HCT116 (cell line): ENCODE data around the gene ZNF318.

Experiments
- EZH2 ChIP-seq: fragments of 200-600 bp; sonication (generic); IDR thresholded peaks from 2 replicates; pipeline ENCODE4 v1.6.1; 2017; ENCODE audit warnings: antibody characterized with exemption, mixed run types
- JUND ChIP-seq: IDR thresholded peaks from 2 replicates; pipeline ENCODE4 v1.6.1; 2012
- POLR2A ChIP-seq: IDR thresholded peaks from 2 replicates; pipeline ENCODE4 v1.7.0; 2011; ENCODE audit warnings: borderline replicate concordance; ENCODE audit not compliant: insufficient read depth, insufficient read length; ENCODE audit errors: extremely low read depth
- POLR2AphosphoS5 ChIP-seq: IDR thresholded peaks from 2 replicates; pipeline ENCODE4 v1.6.1; 2011; ENCODE audit warnings: mild to moderate bottlenecking, low read depth, low read length, moderate library complexity
- RAD21 ChIP-seq: IDR thresholded peaks from 2 replicates; pipeline ENCODE4 v1.6.1; 2012; ENCODE audit warnings: low read depth, mild to moderate bottlenecking
- SIN3A ChIP-seq: IDR thresholded peaks from 2 replicates; pipeline ENCODE4 v1.6.1; 2012; ENCODE audit warnings: low read depth
- SRF ChIP-seq: IDR thresholded peaks from 2 replicates; pipeline ENCODE4 v1.6.1; 2012; ENCODE audit warnings: low read depth
- YY1 ChIP-seq: IDR thresholded peaks from 2 replicates; pipeline ENCODE4 v1.6.1; 2011; ENCODE audit warnings: low read length, low read depth, moderate library complexity, mild to moderate bottlenecking; ENCODE audit not compliant: insufficient replicate concordance; ENCODE audit errors: extremely low read depth
- TF ChIP-seq, protein P1 (sequence below), 3 experiments: fragments of 200-600 bp in 1 of 3; sonication (generic) in 1 of 3; IDR thresholded peaks in 2 of 3; conservative IDR thresholded peaks in 1 of 3; 2 replicates each; pipeline ENCODE4 v1.5.1; 2012 to 2017; ENCODE audit warnings: low read depth in 2 of 3, low read length in 2 of 3, antibody characterized with exemption in 1 of 3, borderline replicate concordance in 1 of 3, control low read depth in 1 of 3, mild to moderate bottlenecking in 1 of 3, mixed read lengths in 1 of 3, mixed run types in 1 of 3, moderate library complexity in 1 of 3; ENCODE audit not compliant: insufficient read depth in 1 of 3

DNA sequence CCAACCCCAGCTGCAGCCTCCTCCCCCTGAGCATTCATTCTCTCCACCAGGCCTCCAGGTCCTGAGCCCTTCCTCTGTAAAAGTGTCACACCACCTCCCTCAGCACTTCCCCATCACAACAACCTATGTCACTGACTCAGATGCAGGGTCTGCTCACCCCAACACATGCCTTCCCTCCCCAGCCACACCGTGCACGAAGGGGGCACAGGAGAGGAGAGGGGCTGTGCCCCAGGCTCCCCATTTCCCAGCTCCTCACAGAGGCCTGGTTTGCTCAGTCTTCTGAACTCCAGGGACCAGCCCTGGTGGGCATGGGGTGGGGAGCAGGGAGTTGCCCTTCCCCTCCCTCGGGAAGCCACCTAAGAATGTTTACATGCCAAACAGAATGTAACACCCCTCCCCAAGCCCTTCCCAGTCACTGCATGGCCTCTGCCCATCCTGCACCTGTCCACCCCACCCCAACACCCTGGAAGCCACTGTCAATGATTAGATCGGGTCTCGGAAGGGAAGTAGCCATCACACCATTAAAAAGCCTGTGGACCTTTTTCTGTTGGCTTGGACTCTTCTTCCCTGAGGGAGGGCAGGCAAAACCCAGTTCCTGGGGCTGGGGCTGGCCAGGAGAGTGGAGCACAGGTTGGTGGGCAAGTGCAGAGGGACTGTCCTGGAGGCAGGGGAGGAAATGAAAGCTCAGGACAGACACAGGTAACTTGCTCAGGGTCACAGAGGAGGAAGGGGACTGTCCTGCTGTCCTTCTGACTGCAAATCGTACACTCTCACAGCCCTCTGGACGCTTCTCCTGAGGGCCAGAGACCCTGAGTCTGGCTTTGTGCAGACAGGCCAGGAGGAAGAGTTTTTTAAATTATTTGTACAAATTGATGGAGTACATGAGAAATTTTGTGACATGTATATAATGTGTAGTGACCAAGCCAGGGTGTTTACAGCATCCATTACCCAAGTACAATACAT lies 81.4 kb downstream of the ZNF318 start:
- TF ChIP-seq POLR2A (no peak), JUND (no peak), POLR2AphosphoS5 (no peak), EZH2 (no peak), RAD21 (no peak), SRF (no peak), SIN3A (no peak), YY1 (no peak)
- TF ChIP-seq, protein P1, sequence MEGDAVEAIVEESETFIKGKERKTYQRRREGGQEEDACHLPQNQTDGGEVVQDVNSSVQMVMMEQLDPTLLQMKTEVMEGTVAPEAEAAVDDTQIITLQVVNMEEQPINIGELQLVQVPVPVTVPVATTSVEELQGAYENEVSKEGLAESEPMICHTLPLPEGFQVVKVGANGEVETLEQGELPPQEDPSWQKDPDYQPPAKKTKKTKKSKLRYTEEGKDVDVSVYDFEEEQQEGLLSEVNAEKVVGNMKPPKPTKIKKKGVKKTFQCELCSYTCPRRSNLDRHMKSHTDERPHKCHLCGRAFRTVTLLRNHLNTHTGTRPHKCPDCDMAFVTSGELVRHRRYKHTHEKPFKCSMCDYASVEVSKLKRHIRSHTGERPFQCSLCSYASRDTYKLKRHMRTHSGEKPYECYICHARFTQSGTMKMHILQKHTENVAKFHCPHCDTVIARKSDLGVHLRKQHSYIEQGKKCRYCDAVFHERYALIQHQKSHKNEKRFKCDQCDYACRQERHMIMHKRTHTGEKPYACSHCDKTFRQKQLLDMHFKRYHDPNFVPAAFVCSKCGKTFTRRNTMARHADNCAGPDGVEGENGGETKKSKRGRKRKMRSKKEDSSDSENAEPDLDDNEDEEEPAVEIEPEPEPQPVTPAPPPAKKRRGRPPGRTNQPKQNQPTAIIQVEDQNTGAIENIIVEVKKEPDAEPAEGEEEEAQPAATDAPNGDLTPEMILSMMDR (IDR thresholded peaks at IDR 0.05 in 2 of 3, conservative IDR thresholded peaks at IDR 0.05 in 1 of 3; ENCODE audit: borderline replicate concordance in 1 of 3, insufficient read depth in 1 of 3, low read depth in 2 of 3, low read length in 2 of 3): no peak
